ENCODE results near the gene ROR2.

DNA sequence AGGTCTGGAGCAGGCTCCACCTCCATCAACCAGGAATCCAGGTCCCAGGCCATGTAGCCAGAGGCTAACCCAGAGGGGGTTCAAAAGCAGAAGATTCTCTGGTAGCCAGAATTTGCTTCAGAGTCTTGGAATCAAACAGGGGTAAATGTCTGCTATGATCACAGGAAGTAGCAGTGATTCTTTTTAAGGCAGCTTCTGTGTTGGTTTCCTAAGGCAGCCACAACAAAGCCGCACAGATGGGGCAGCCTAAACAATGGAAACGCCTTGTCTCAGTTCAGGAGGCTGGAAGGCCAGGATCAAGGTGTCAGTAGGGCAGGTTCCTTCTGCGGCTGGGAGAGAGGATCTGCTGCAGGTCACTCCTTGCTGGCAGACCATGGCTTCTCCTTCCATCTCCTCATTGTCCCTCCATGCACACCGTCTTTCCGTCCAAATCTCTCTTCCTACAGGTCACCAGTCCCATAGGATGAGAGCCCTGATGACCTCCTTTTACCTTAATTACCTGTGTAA lies 167.3 kb downstream of the ROR2 start:
- TF ChIP-seq, protein P1, sequence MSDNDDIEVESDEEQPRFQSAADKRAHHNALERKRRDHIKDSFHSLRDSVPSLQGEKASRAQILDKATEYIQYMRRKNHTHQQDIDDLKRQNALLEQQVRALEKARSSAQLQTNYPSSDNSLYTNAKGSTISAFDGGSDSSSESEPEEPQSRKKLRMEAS (IDR thresholded peaks at IDR 0.05), result no peak
- TF ChIP-seq, protein P2, sequence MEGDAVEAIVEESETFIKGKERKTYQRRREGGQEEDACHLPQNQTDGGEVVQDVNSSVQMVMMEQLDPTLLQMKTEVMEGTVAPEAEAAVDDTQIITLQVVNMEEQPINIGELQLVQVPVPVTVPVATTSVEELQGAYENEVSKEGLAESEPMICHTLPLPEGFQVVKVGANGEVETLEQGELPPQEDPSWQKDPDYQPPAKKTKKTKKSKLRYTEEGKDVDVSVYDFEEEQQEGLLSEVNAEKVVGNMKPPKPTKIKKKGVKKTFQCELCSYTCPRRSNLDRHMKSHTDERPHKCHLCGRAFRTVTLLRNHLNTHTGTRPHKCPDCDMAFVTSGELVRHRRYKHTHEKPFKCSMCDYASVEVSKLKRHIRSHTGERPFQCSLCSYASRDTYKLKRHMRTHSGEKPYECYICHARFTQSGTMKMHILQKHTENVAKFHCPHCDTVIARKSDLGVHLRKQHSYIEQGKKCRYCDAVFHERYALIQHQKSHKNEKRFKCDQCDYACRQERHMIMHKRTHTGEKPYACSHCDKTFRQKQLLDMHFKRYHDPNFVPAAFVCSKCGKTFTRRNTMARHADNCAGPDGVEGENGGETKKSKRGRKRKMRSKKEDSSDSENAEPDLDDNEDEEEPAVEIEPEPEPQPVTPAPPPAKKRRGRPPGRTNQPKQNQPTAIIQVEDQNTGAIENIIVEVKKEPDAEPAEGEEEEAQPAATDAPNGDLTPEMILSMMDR (IDR thresholded peaks at IDR 0.05; ENCODE audit: low read depth, low read length, missing input control), result no peak
- TF ChIP-seq TAF1 (conservative IDR thresholded peaks at IDR 0.05) (no peak), SP1 (IDR thresholded peaks at IDR 0.05) (no peak), YY1 (IDR thresholded peaks at IDR 0.05) (no peak), EGR1 (IDR thresholded peaks at IDR 0.05; ENCODE audit: low read depth in 2 of 2) (no peak)
- TF ChIP-seq, protein P3, sequence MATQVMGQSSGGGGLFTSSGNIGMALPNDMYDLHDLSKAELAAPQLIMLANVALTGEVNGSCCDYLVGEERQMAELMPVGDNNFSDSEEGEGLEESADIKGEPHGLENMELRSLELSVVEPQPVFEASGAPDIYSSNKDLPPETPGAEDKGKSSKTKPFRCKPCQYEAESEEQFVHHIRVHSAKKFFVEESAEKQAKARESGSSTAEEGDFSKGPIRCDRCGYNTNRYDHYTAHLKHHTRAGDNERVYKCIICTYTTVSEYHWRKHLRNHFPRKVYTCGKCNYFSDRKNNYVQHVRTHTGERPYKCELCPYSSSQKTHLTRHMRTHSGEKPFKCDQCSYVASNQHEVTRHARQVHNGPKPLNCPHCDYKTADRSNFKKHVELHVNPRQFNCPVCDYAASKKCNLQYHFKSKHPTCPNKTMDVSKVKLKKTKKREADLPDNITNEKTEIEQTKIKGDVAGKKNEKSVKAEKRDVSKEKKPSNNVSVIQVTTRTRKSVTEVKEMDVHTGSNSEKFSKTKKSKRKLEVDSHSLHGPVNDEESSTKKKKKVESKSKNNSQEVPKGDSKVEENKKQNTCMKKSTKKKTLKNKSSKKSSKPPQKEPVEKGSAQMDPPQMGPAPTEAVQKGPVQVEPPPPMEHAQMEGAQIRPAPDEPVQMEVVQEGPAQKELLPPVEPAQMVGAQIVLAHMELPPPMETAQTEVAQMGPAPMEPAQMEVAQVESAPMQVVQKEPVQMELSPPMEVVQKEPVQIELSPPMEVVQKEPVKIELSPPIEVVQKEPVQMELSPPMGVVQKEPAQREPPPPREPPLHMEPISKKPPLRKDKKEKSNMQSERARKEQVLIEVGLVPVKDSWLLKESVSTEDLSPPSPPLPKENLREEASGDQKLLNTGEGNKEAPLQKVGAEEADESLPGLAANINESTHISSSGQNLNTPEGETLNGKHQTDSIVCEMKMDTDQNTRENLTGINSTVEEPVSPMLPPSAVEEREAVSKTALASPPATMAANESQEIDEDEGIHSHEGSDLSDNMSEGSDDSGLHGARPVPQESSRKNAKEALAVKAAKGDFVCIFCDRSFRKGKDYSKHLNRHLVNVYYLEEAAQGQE (IDR thresholded peaks at IDR 0.05), result no peak

Data from liver (tissue), 3 donors.